Peyer's patch (tissue), 4 donors: Measurements from ENCODE around the gene SCN5A.

ENCODE experiments used
- CTCF ChIP-seq, 6 experiments: fragments of 450-650 bp in 4 of 6; fragments of 200-600 bp in 2 of 6; sonication (generic) in 1 of 6; IDR thresholded peaks; one replicate each; pipeline ENCODE4 v1.5.1; 2017 to 2019; ENCODE audit warnings: antibody characterized with exemption in 6 of 6, mild to moderate bottlenecking in 3 of 6, moderate library complexity in 1 of 6
- POLR2A ChIP-seq, 2 donors: fragments of 450-650 bp; IDR thresholded peaks; one replicate each; pipeline ENCODE4 v1.5.1; 2017; ENCODE audit warnings: antibody characterized with exemption in 2 of 2, mild to moderate bottlenecking in 2 of 2, moderate library complexity in 2 of 2

DNA sequence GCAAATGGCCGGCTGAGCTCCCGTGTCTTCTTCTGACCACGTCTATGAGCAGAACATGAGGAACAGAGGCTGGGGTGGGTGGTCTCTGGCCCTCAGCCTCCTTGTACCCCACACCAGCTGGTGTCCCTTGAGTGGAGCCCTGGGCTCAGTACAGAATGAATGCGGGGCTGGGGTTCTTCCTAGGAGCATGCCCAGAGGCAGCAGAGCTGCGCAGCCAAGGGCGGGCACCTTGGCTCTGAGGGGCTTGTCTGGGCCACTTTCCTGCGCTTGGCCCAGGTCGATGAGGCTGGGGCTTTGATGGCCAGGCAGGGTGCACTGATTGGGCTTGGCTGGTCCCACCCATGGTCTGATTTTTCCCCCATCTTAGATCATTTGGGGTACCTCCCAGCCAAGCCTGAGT is 6.4 kb downstream of the SCN5A start:
- no peak for TF ChIP-seq CTCF (IDR thresholded peaks at IDR 0.05)
- TF ChIP-seq POLR2A (IDR thresholded peaks at IDR 0.05), result no peak
